ENCODE data around the gene TREX2. TPM values are rescaled to one million over a fixed set of nuclear protein-coding genes. Genes with fewer than 3 reads are reported as not detected.

Gene TREX2
- total RNA-seq, 3 donors from 2014 or later = 1.0 to 4.3 (median 1.9) TPM

GRCh38 chrX:153493085-153493484 is 47.2 kb upstream of the TREX2 start:
- Histone ChIP-seq H3K4me3 (no peak overlapping the region), H3K4me1 (no peaks in the 10 kb centered on the region), H3K27me3 (peaks cover 1 to 71% of the 10 kb centered on the region in 2 donors), H3K36me3 (no peaks in the 10 kb centered on the region), H3K9me3 (peaks cover 0 to 3% of the 10 kb centered on the region in 2 donors), H3K27ac (no peak overlapping the region)
- intact Hi-C loops (cut with DNase I; ENCODE audit: low total_unique reads) = no loop called here
- TF ChIP-seq CTCF (IDR thresholded peaks at IDR 0.05) (no peak), POLR2A (IDR thresholded peaks at IDR 0.05) (no peak)
- DNase-seq (ENCODE audit: low spot score in 2 of 2) = no peak

- intact Hi-C loops (cut with DNase I; ENCODE audit: low total_unique reads) = no loop called here
- Histone ChIP-seq H3K9me3 (peaks cover 0 to 3% of the 10 kb centered on the region in 2 donors), H3K36me3 (no peaks in the 10 kb centered on the region), H3K27ac (no peak overlapping the region), H3K4me1 (no peaks in the 10 kb centered on the region), H3K27me3 (peaks cover 0 to 66% of the 10 kb centered on the region in 2 donors), H3K4me3 (no peak overlapping the region)
- no peak for TF ChIP-seq POLR2AphosphoS5 (IDR thresholded peaks at IDR 0.05)
- TF ChIP-seq POLR2A (IDR thresholded peaks at IDR 0.05) = no peak
- no peak for TF ChIP-seq CTCF (IDR thresholded peaks at IDR 0.05)
- DNase-seq (ENCODE audit: low spot score in 2 of 2) = no peak
Measured at GRCh38 chrX:153492543-153492942, 46.7 kb upstream of the TREX2 start.

- Histone ChIP-seq H3K36me3 (no peaks in the 10 kb centered on the region), H3K4me1 (no peaks in the 10 kb centered on the region), H3K9me3 (peaks cover 0 to 3% of the 10 kb centered on the region in 2 donors), H3K27me3 (peaks cover 0 to 70% of the 10 kb centered on the region in 2 donors), H3K27ac (no peak overlapping the region), H3K4me3 (no peak overlapping the region)
- no peak for DNase-seq (ENCODE audit: low spot score in 2 of 2)
- intact Hi-C loops (cut with DNase I; ENCODE audit: low total_unique reads) = no loop called here
- no peak for TF ChIP-seq POLR2AphosphoS5 (IDR thresholded peaks at IDR 0.05)
- TF ChIP-seq CTCF (IDR thresholded peaks at IDR 0.05) = no peak
- TF ChIP-seq POLR2A (IDR thresholded peaks at IDR 0.05) = no peak
Measured at GRCh38 chrX:153491918-153492317, 46.1 kb upstream of the TREX2 start.

- TF ChIP-seq POLR2A (IDR thresholded peaks at IDR 0.05) = no peak
- TF ChIP-seq POLR2AphosphoS5 (IDR thresholded peaks at IDR 0.05) = no peak
- no peak for TF ChIP-seq CTCF (IDR thresholded peaks at IDR 0.05)
- Histone ChIP-seq H3K4me1 (no peaks in the 10 kb centered on the region), H3K27ac (no peak overlapping the region), H3K27me3 (peaks cover 0 to 69% of the 10 kb centered on the region in 2 donors), H3K36me3 (no peaks in the 10 kb centered on the region), H3K4me3 (no peak overlapping the region), H3K9me3 (peaks cover 0 to 3% of the 10 kb centered on the region in 2 donors)
- no peak for DNase-seq (ENCODE audit: low spot score in 2 of 2)
- intact Hi-C loops (cut with DNase I; ENCODE audit: low total_unique reads) = no loop called here
Measured at GRCh38 chrX:153491351-153491914, 45.6 kb upstream of the TREX2 start.

GRCh38 chrX:153490217-153490930 is 44.5 kb upstream of the TREX2 start:
- TF ChIP-seq POLR2AphosphoS5 (IDR thresholded peaks at IDR 0.05) (no peak), POLR2A (IDR thresholded peaks at IDR 0.05) (no peak), CTCF (IDR thresholded peaks at IDR 0.05) (no peak)
- H3K4me1 ChIP-seq = no peaks in the 10 kb centered on the region
- no peak for DNase-seq (ENCODE audit: low spot score in 2 of 2)
- peaks cover 0 to 58% of the 10 kb centered on the region in 2 donors for H3K27me3 ChIP-seq
- intact Hi-C loops (cut with DNase I; ENCODE audit: low total_unique reads) = no loop called here
- H3K27ac ChIP-seq = no peak overlapping the region
- no peak overlapping the region for H3K4me3 ChIP-seq
- H3K9me3 ChIP-seq = peaks cover 0 to 3% of the 10 kb centered on the region in 2 donors
- H3K36me3 ChIP-seq = no peaks in the 10 kb centered on the region

All from breast epithelium (tissue), 4 donors.